OCI-LY7 (cell line): ENCODE data around the gene CBLL1. TPM values are rescaled to one million over a fixed set of nuclear protein-coding genes. Genes with fewer than 3 reads are reported as not detected.

Experiments used
- BruUV-seq: library from RNA; stranded (reverse); fragments of 400-500 nt; replicated peaks from 2 replicates; lab custom pipeline; 2021; lab: Mats Ljungman, UMichigan
- CTCF ChIA-PET: fragments of 300-600 bp; sonication (Branson Sonifier 250); formaldehyde crosslinking; loops from one replicate; lab custom pipeline; 2022; ENCODE audit warnings: antibody characterized with exemption; ENCODE audit not compliant: unreplicated experiment; lab: Charles Lee
- POLR2A ChIA-PET: fragments of 300-600 bp; sonication (Branson Sonifier 250); formaldehyde crosslinking; loops from one replicate; lab custom pipeline; 2022; ENCODE audit warnings: antibody characterized with exemption; lab: Charles Lee
- DNase-seq: peaks from one replicate; pipeline ENCODE4 v3.0.0-alpha.2; 2015; ENCODE audit warnings: low spot score
- H2AFZ ChIP-seq: fragments of 200-600 bp; sonication (generic), shearing (Covaris generic); 2 replicates; pipeline ENCODE4 v1.6.1; 2014; ENCODE audit warnings: mild to moderate bottlenecking, antibody characterized with exemption, low read length, moderate library complexity
- H3K27ac ChIP-seq: fragments of 200-600 bp; sonication (generic); 2 replicates; pipeline ENCODE4 v1.5.1; 2014; ENCODE audit warnings: mixed run types, low read depth, mild to moderate bottlenecking, moderate library complexity, low read length, inconsistent platforms; ENCODE audit not compliant: poor library complexity, severe bottlenecking
- H3K36me3 ChIP-seq: fragments of 200-600 bp; sonication (generic); 2 replicates; pipeline ENCODE4 v1.6.1; 2014; ENCODE audit warnings: mild to moderate bottlenecking, antibody characterized with exemption, low read length, moderate library complexity, mixed read lengths; ENCODE audit not compliant: insufficient read depth
- H3K4me1 ChIP-seq: fragments of 200-600 bp; sonication (generic); 2 replicates; pipeline ENCODE4 v1.5.1; 2014; ENCODE audit warnings: mild to moderate bottlenecking, low read length; ENCODE audit not compliant: insufficient read depth, poor library complexity, severe bottlenecking
- H3K4me2 ChIP-seq: fragments of 200-600 bp; sonication (generic); 2 replicates; pipeline ENCODE4 v1.6.1; 2014; ENCODE audit warnings: mild to moderate bottlenecking, low read length
- H3K4me3 ChIP-seq: fragments of 200-600 bp; sonication (generic); 2 replicates; pipeline ENCODE4 v1.5.1; 2014; ENCODE audit warnings: mild to moderate bottlenecking, low read depth, low read length; ENCODE audit not compliant: poor library complexity, severe bottlenecking
- H3K79me2 ChIP-seq: fragments of 200-600 bp; sonication (generic); 2 replicates; pipeline ENCODE4 v1.6.1; 2016; ENCODE audit warnings: low read depth, mild to moderate bottlenecking, low read length, moderate library complexity, mixed read lengths; ENCODE audit not compliant: insufficient read depth
- H3K9me2 ChIP-seq: fragments of 200-600 bp; sonication (generic); 2 replicates; pipeline ENCODE4 v1.6.1; 2016; ENCODE audit warnings: mild to moderate bottlenecking, low read length, mixed read lengths; ENCODE audit not compliant: insufficient read depth
- H3K9me3 ChIP-seq: fragments of 200-600 bp; sonication (generic); 2 replicates; pipeline ENCODE4 v1.6.1; 2014; ENCODE audit warnings: mild to moderate bottlenecking, mixed run types, low read length, mixed read lengths
- H4K20me1 ChIP-seq: fragments of 200-600 bp; sonication (generic); 2 replicates; pipeline ENCODE4 v1.6.1; 2014; ENCODE audit warnings: mild to moderate bottlenecking, antibody characterized with exemption, low read length, moderate library complexity, mixed read lengths; ENCODE audit not compliant: insufficient read depth
- EZH2phosphoT487 ChIP-seq: fragments of 200-600 bp; sonication (generic); IDR thresholded peaks from 2 replicates; pipeline ENCODE4 v1.6.1; 2018; ENCODE audit warnings: low read depth, borderline replicate concordance, mild to moderate bottlenecking, mixed run types, antibody characterized with exemption, low read length, moderate library complexity, mixed read lengths
- intact Hi-C: fragments of 100-400 bp; cut with micrococcal nuclease; formaldehyde crosslinking; loops from one replicate; pipeline ENCODE4 v1.10.0; 2022; ENCODE audit not compliant: unreplicated experiment
- total RNA-seq, 2 experiments: library from RNA; depleted of rRNA in 1 of 2; stranded (reverse); fragments of >200 nt in 1 of 2; shearing (Covaris generic) in 1 of 2; gene quantifications; 2 replicates each; pipeline ENCODE4 v1.2.3, GENCODE V29; 2014 to 2022
- TF ChIP-seq, protein P1 (sequence below): fragments of 200-600 bp; sonication (generic); conservative IDR thresholded peaks from 2 replicates; pipeline ENCODE4 v1.5.1; 2014; ENCODE audit warnings: mild to moderate bottlenecking, antibody characterized with exemption, low read length, moderate library complexity, mixed read lengths

The CBLL1 gene
- total RNA-seq, 2 experiments from 2014 or later: 22.9 to 41.4 TPM

GRCh38 chr7:107723255-107723654 lies 20.7 kb upstream of the CBLL1 start:
- POLR2A ChIA-PET: interaction anchor here (0.6 kb wide), 1 partner anchor 495 kb away, joined by 6 read pairs; no protein-coding TSS in a partner anchor
- Histone ChIP-seq H3K4me3 (no peak overlapping the region), H2AFZ (no peak overlapping the region), H3K36me3 (no peaks in the 10 kb centered on the region), H3K27ac (no peak overlapping the region), H3K9me2 (no peaks in the 10 kb centered on the region), H3K79me2 (no peaks in the 10 kb centered on the region), H4K20me1 (no peaks in the 10 kb centered on the region), H3K4me1 (peaks cover under 1% of the 10 kb centered on the region), H3K9me3 (no peaks in the 10 kb centered on the region), H3K4me2 (no peak overlapping the region)
- TF ChIP-seq, protein P1, sequence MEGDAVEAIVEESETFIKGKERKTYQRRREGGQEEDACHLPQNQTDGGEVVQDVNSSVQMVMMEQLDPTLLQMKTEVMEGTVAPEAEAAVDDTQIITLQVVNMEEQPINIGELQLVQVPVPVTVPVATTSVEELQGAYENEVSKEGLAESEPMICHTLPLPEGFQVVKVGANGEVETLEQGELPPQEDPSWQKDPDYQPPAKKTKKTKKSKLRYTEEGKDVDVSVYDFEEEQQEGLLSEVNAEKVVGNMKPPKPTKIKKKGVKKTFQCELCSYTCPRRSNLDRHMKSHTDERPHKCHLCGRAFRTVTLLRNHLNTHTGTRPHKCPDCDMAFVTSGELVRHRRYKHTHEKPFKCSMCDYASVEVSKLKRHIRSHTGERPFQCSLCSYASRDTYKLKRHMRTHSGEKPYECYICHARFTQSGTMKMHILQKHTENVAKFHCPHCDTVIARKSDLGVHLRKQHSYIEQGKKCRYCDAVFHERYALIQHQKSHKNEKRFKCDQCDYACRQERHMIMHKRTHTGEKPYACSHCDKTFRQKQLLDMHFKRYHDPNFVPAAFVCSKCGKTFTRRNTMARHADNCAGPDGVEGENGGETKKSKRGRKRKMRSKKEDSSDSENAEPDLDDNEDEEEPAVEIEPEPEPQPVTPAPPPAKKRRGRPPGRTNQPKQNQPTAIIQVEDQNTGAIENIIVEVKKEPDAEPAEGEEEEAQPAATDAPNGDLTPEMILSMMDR: no peak
- TF ChIP-seq EZH2phosphoT487: no peak
- CTCF ChIA-PET: no interaction called here
- no TSS peak for BruUV-seq
- intact Hi-C loops: loop anchor here (5.0 kb wide), 2 partner anchors 776 to 931 kb away; no protein-coding TSS in a partner anchor
- DNase-seq: no peak

DNA sequence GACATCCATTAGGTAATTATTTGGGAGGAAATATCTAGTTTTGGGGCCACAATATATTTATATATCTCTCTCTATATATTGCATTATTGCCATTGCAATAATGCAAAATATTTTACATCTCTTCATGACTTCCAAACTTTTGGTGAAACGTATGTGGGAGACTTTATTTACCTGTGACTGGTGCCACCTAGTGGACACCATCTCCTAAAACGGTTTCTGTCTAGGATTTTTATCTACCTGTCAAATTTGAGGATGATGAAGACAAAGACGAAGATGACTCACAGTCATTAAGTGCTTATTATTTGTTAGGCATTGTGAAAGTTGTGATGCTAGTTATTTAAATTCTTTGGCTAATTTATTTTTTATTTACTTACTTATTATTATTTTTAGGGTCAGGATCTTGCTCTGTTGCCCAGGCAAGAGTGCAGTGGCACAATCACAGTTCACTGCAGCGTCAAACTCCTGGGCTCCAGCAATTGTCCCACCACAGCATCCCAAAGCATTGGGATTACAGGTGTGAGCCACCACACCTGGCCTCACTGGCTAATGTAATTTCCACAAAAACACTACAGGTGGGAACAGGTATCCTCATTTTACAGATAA lies 18.7 kb upstream of the CBLL1 start:
- Histone ChIP-seq H3K79me2 (no peaks in the 10 kb centered on the region), H3K36me3 (no peaks in the 10 kb centered on the region), H3K4me3 (no peak overlapping the region), H2AFZ (no peak overlapping the region), H3K9me2 (no peaks in the 10 kb centered on the region), H3K9me3 (no peaks in the 10 kb centered on the region), H3K4me1 (peaks cover 6% of the 10 kb centered on the region), H3K27ac (no peak overlapping the region), H4K20me1 (no peaks in the 10 kb centered on the region), H3K4me2 (no peak overlapping the region)
- no TSS peak for BruUV-seq
- ChIA-PET POLR2A (interaction anchor here (1.0 kb wide), 1 partner anchor 18 kb away, joined by 4 read pairs; no protein-coding TSS in a partner anchor), CTCF (no interaction called here)
- intact Hi-C loops: loop anchor here (1.0 to 5.0 kb wide), 3 partner anchors 143 to 523 kb away; partner anchors contain the start of gene BCAP29
- DNase-seq: peak; percentile 72
- TF ChIP-seq, protein P1: peak; percentile 89
- TF ChIP-seq EZH2phosphoT487: no peak
